Activated CD4-positive, alpha-beta T cell treated with anti-CD3 and anti-CD28 coated beads for 48 hours (primary cell): Measurements from ENCODE around the gene MRPL27.

Experiments used
- DNase-seq: peaks from one replicate; pipeline ENCODE4 v3.0.0-alpha.2; 2020

Gene MRPL27

GRCh38 chr17:50382931-50383330 lies 9.9 kb upstream of the MRPL27 start:
- no peak for DNase-seq

GRCh38 chr17:50381920-50382319 lies 8.9 kb upstream of the MRPL27 start:
- no peak for DNase-seq

GRCh38 chr17:50381260-50381815 lies 8.4 kb upstream of the MRPL27 start:
- DNase-seq: no peak

- DNase-seq: no peak
These were observed 7.6 kb upstream of the MRPL27 start for GRCh38 chr17:50380369-50381259.

- DNase-seq: no peak
These were observed 6.6 kb upstream of the MRPL27 start for GRCh38 chr17:50379351-50380132.

GRCh38 chr17:50375858-50376538 lies 3.0 kb upstream of the MRPL27 start:
- no peak for DNase-seq

GRCh38 chr17:50373705-50374104 lies 721 bp upstream of the MRPL27 start:
- DNase-seq: no peak

- DNase-seq: no peak
These were observed 694 bp downstream of the MRPL27 start for GRCh38 chr17:50372222-50372757.

- no peak for DNase-seq
These were observed 1.5 kb downstream of the MRPL27 start for GRCh38 chr17:50371526-50371925.

GRCh38 chr17:50370052-50370451 lies 2.9 kb downstream of the MRPL27 start:
- DNase-seq: no peak

- DNase-seq: no peak
These were observed 5.6 kb downstream of the MRPL27 start for GRCh38 chr17:50367401-50367800.

GRCh38 chr17:50365649-50366393 lies 7.2 kb downstream of the MRPL27 start:
- DNase-seq: no peak

- no peak for DNase-seq
These were observed 7.8 kb downstream of the MRPL27 start for GRCh38 chr17:50365165-50365564.

- DNase-seq: no peak
These were observed 8.3 kb downstream of the MRPL27 start for GRCh38 chr17:50364715-50365114.

GRCh38 chr17:50364061-50364458 lies 8.9 kb downstream of the MRPL27 start:
- no peak for DNase-seq

GRCh38 chr17:50363217-50364060 lies 9.5 kb downstream of the MRPL27 start:
- no peak for DNase-seq

- no peak for DNase-seq
These were observed 10.3 kb downstream of the MRPL27 start for GRCh38 chr17:50362661-50363060.

GRCh38 chr17:50361561-50362480 lies 11.2 kb downstream of the MRPL27 start:
- peak; percentile 67 for DNase-seq

- DNase-seq: no peak
These were observed 12.4 kb downstream of the MRPL27 start for GRCh38 chr17:50360486-50361115.
